Left lung (tissue), 10 donors: ENCODE results near the gene PSME1. TPM values are rescaled to one million over a fixed set of nuclear protein-coding genes. Genes with fewer than 3 reads are reported as not detected.

Experiments used
- ATAC-seq: fragments of 200-7000 bp; cut with Tn5 transposase; one replicate; pipeline ENCODE4 v1.9.1; 2020; ENCODE audit warnings: moderate library complexity
- DNase-seq, 4 donors: peaks; one replicate each; pipeline ENCODE4 v3.0.0-alpha.2; 2013 to 2020
- H3K27ac ChIP-seq, 2 donors: fragments of 200-600 bp; sonication (generic) in 1 of 2; one replicate each; pipeline versions ENCODE4 v1.5.0 to v1.8.0; 2020 to 2021
- H3K27me3 ChIP-seq, 2 donors: fragments of 200-600 bp; sonication (generic) in 1 of 2; one replicate each; pipeline versions ENCODE4 v1.5.0 to v1.8.0; 2020 to 2021
- H3K36me3 ChIP-seq, 2 donors: fragments of 200-600 bp; sonication (generic) in 1 of 2; one replicate each; pipeline versions ENCODE4 v1.5.0 to v1.8.0; 2020 to 2021
- H3K4me1 ChIP-seq, 2 donors: fragments of 200-600 bp; one replicate each; pipeline ENCODE4 v1.8.0; 2021
- H3K4me3 ChIP-seq, 2 donors: fragments of 200-600 bp; sonication (generic) in 1 of 2; one replicate each; pipeline versions ENCODE4 v1.5.0 to v1.8.0; 2020 to 2021; ENCODE audit warnings: mild to moderate bottlenecking in 1 of 2
- H3K9me3 ChIP-seq, 2 donors: fragments of 200-600 bp; sonication (generic) in 1 of 2; one replicate each; pipeline versions ENCODE4 v1.5.0 to v1.8.0; 2020 to 2021
- intact Hi-C, 2 donors: fragments of 100-400 bp; cut with DNase I; formaldehyde crosslinking; loops; one replicate each; pipeline versions ENCODE4 v1.11.2 to v1.14.2; 2022
- polyA plus RNA-seq, 6 donors: library from polyadenylated mRNA; unstranded; fragments of 120-200 nt; gene quantifications; one replicate each; pipeline ENCODE4 v1.2.1, GENCODE V29; 2013; ENCODE audit not compliant: insufficient read length in 6 of 6
- total RNA-seq, 2 donors: library from RNA; stranded (reverse); fragmentation: NEBNext Ultra II Directional; extraction: Animal tissue kit (Norgen Biotek cat#: 25700); gene quantifications; one replicate each; pipeline ENCODE4 v1.2.1, GENCODE V29; 2021
- TF ChIP-seq, protein P1 (sequence below), 2 donors: fragments of 200-600 bp; sonication (generic) in 1 of 2; IDR thresholded peaks; one replicate each; pipeline versions ENCODE4 v1.5.0 to v1.8.0; 2021; ENCODE audit warnings: antibody characterized with exemption in 2 of 2
- donor health status: DM: no; HTN: yes; CAD: no.
- donor health status: DM: no; HTN: no; CAD: no.

PSME1 gene
- total and polyA plus RNA-seq, 8 donors: 189 to 236 (median 212) TPM

DNA sequence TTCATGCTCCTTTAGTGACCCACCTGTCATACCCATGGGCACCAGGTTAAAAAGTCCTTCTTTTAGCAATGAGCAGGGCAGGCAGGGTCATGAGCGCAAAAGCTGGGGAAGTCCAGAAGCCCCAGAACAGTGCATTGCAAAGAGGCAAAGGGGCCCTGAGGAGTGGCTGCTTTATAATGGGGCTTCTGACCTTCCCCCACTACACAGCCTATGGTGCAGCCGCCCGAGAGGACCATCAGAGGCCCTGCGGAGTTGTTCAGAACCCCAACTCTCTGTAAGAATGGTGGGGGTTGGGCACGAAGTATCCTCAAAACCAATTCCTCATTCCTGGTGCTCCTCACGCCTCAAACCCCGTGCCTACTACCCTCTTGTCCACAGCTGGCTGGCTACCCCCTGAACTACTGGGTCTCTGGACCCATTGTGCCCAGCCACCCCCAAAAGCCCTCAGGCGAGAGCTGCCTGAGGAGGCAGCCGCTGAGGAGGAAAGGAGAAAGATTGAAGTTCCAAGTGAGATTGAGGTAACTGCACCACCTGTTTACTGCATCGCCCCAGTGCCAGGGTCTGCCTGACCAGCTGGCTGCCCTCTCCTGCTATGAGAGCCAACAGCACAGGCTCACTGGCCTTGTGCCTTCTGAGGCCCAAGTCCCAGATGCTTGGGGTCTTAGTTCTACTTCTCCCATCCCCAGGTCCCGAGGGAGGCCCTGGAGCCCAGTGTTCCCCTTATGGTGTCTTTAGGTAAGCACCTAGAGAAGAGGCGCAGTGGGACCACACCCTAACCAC is 42.6 kb downstream of the PSME1 start:
- H3K9me3 ChIP-seq: no peaks in the 10 kb centered on the region
- ATAC-seq: no peak
- TF ChIP-seq, protein P1, sequence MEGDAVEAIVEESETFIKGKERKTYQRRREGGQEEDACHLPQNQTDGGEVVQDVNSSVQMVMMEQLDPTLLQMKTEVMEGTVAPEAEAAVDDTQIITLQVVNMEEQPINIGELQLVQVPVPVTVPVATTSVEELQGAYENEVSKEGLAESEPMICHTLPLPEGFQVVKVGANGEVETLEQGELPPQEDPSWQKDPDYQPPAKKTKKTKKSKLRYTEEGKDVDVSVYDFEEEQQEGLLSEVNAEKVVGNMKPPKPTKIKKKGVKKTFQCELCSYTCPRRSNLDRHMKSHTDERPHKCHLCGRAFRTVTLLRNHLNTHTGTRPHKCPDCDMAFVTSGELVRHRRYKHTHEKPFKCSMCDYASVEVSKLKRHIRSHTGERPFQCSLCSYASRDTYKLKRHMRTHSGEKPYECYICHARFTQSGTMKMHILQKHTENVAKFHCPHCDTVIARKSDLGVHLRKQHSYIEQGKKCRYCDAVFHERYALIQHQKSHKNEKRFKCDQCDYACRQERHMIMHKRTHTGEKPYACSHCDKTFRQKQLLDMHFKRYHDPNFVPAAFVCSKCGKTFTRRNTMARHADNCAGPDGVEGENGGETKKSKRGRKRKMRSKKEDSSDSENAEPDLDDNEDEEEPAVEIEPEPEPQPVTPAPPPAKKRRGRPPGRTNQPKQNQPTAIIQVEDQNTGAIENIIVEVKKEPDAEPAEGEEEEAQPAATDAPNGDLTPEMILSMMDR (IDR thresholded peaks at IDR 0.05): no peak
- DNase-seq: peak in 1 of 4 donors; percentile 18
- no peaks in the 10 kb centered on the region for H3K4me1 ChIP-seq
- intact Hi-C loops: no loop called here
- H3K36me3 ChIP-seq: peaks cover 0 to 100% of the 10 kb centered on the region in 2 donors
- no peak overlapping the region for H3K4me3 ChIP-seq
- no peak overlapping the region for H3K27ac ChIP-seq
- H3K27me3 ChIP-seq: no peaks in the 10 kb centered on the region

DNA sequence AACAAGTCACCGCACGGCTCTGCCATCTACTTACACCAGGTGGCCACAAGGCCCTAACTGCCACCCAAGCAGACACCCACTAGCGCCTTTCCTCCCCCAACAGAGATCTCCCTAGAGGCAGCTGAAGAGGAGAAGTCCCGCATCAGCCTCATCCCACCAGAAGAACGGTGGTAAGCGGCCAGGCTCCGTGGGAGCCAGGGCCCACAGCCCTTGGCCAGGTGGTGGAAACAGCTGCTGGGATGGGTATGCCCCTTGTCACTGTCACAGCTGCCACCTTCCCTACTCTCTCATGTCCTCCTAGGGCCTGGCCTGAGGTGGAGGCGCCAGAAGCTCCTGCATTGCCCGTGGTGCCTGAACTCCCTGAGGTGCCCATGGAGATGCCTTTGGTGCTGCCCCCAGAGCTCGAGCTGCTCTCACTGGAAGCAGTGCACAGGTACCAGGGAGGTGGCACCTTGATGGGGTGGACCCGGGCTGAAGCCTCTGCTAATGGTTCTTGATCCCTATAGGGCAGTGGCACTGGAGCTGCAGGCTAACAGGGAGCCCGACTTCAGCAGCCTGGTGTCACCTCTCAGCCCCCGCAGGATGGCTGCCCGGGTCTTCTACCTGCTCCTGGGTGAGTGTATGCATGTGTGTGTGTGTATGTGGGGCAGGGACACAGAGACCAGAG is 43.4 kb downstream of the PSME1 start:
- ATAC-seq: no peak
- DNase-seq: peak in 1 of 4 donors; percentile 49
- intact Hi-C loops: no loop called here
- Histone ChIP-seq H3K27me3 (no peaks in the 10 kb centered on the region), H3K36me3 (peaks cover 0 to 100% of the 10 kb centered on the region in 2 donors), H3K4me3 (no peak overlapping the region), H3K9me3 (no peaks in the 10 kb centered on the region), H3K4me1 (no peaks in the 10 kb centered on the region), H3K27ac (no peak overlapping the region)
- TF ChIP-seq, protein P1 (IDR thresholded peaks at IDR 0.05): no peak

DNA sequence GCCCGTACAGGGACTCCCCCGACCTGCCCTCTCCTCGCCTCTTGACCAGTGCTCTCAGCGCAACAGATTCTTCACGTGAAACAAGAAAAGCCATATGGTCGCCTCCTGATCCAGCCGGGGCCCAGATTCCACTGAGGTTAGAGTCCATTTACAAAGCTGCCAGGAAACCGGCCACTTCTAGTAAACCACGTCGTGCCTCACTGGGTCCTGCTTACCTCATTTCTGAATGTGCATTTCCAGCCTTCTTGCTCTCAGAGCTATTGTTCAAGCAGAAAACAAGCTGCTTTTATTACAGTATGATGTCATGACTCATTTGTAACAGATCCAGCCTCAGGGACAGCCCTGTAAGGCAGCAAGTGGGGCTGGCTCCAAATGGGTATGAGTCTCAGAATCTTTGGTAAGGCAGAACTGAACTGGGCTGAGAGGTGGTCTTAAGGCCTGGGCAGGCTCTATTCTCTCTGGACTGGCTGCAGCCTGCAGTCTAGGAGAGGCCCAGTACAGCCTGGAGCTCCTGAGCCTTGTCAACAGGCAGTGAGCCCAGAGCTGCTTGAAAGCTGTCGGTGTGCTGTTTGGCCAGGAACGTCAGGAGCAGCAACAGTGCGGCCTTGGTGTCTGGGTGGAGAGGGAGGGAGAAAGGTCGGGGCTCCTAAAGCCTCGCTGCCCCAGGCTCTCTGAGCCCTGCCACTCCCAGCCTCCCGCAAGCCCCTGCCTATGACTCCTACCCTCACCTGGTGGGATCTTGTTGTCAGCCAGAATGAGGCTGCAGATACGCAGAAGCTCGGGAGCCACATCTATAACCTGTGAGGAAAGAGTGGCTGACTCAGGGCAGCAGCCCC is 44.2 kb downstream of the PSME1 start:
- intact Hi-C loops: no loop called here
- no peaks in the 10 kb centered on the region for H3K9me3 ChIP-seq
- H3K27me3 ChIP-seq: no peaks in the 10 kb centered on the region
- peak in 1 of 4 donors; percentile 32 for DNase-seq
- ATAC-seq: no peak
- peaks cover 0 to 100% of the 10 kb centered on the region in 2 donors for H3K36me3 ChIP-seq
- H3K27ac ChIP-seq: no peak overlapping the region
- TF ChIP-seq, protein P1 (IDR thresholded peaks at IDR 0.05): no peak
- H3K4me1 ChIP-seq: no peaks in the 10 kb centered on the region
- no peak overlapping the region for H3K4me3 ChIP-seq

DNA sequence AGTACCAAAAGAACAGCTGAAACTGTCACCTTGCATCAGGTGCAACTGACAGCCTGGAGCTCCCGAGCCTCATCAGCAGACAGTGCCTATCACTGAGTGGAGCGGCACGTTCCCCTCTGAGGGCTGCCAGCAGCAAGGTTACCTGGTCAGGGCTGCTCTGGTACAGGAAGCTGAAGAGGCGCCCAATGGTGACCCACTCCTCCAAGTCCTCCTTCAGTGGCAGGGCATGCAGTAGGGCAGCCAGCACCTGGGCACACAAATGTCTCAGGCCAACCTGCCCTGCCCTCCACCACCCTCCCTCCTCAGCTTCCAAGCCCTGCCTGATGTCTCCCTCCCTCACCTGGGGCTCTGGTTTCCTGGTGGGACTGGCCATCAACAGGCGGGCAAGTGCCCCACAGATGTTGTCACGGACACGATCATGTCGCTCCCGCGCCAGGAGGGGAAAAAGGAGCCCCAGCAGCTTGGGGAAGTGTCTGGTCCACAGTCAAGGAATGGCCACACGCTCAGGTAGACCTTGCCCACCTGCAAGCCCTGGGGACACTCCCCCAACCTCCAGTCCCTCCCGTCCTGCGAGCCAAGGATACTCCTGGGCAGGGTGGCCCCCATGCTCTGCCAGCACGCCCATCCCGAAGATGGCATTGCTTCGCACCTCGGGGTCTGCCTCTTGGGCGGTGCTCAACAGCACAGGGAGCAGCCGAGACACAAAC is 45.5 kb downstream of the PSME1 start:
- intact Hi-C loops: no loop called here
- Histone ChIP-seq H3K27ac (no peak overlapping the region), H3K4me1 (no peaks in the 10 kb centered on the region), H3K36me3 (peaks cover 0 to 100% of the 10 kb centered on the region in 2 donors), H3K9me3 (no peaks in the 10 kb centered on the region), H3K27me3 (no peaks in the 10 kb centered on the region), H3K4me3 (no peak overlapping the region)
- TF ChIP-seq, protein P1 (IDR thresholded peaks at IDR 0.05): no peak
- ATAC-seq: no peak
- peak in 1 of 4 donors; percentile 63 for DNase-seq
